ENCODE measurements around the gene SLC24A4. TPM values are rescaled to one million over a fixed set of nuclear protein-coding genes. Genes with fewer than 3 reads are reported as not detected.

Gene SLC24A4
- total RNA-seq, 1 experiment from 2014 or later = not detected

- Histone ChIP-seq H3K4me3 (replicated peaks in 1 of 2; ENCODE audit: low read depth in 1 of 2, low read length in 2 of 2) (no peak overlapping the region), H3K79me2 (ENCODE audit: insufficient read depth, low read length) (no peaks in the 10 kb centered on the region), H3K27ac (ENCODE audit: low read depth, low read length) (no peak overlapping the region), H3K9ac (ENCODE audit: low read length) (no peak overlapping the region), H2AFZ (ENCODE audit: low read depth, low read length, poor library complexity, severe bottlenecking) (no peak overlapping the region), H3K9me3 (ENCODE audit: control insufficient read depth in 1 of 2, insufficient read depth in 1 of 2, low read depth in 1 of 2, low read length in 2 of 2) (no peaks in the 10 kb centered on the region), H3K4me1 (ENCODE audit: control insufficient read depth in 1 of 2, insufficient read depth in 2 of 2, low read length in 2 of 2) (peaks cover 0 to 21% of the 10 kb centered on the region in 2 experiments; a peak in 2 of 4 replicates), H4K20me1 (ENCODE audit: insufficient read depth) (no peaks in the 10 kb centered on the region), H3K27me3 (ENCODE audit: insufficient read depth, low read length) (no peaks in the 10 kb centered on the region), H3K4me2 (ENCODE audit: low read length) (no peak overlapping the region), H3K36me3 (ENCODE audit: control insufficient read depth in 1 of 2, insufficient read depth in 2 of 2, low read length in 2 of 2) (no peaks in the 10 kb centered on the region), H3K9me2 (ENCODE audit: insufficient read depth) (no peaks in the 10 kb centered on the region)
- RAD21 ChIA-PET (ENCODE audit: low non-redundant PET in 1 of 2, low total read pairs in 2 of 2, uncharacterized antibody in 2 of 2, unreplicated experiment in 2 of 2) = interaction anchor here in 1 of 2 experiments (0.6 kb wide), 1 partner anchor 57 kb away, joined by 4 read pairs; no protein-coding TSS in a partner anchor
- POLR2A ChIA-PET = no interaction called here
- no TSS peak for BruUV-seq (replicated peaks)
- CTCF ChIA-PET = no interaction called here
- DNase-seq (ENCODE audit: low read depth, low spot score) (no peak), ATAC-seq (no peak)
- no peak for TF ChIP-seq EZH2 (IDR thresholded peaks at IDR 0.05)
- TF ChIP-seq POLR2A (IDR thresholded peaks at IDR 0.05; ENCODE audit: borderline replicate concordance, extremely low read depth, insufficient read depth, insufficient read length) = no peak
- TF ChIP-seq ZNF274 (IDR thresholded peaks at IDR 0.05; ENCODE audit: low read depth, low read length) = no peak
- intact Hi-C loops (cut with micrococcal nuclease) = no loop called here
Measured at GRCh38 chr14:92430686-92431085, 107.7 kb downstream of the SLC24A4 start.

- H3K4me3 ChIP-seq (replicated peaks in 1 of 2; ENCODE audit: low read depth in 1 of 2, low read length in 2 of 2) = no peak overlapping the region
- H3K36me3 ChIP-seq (ENCODE audit: control insufficient read depth in 1 of 2, insufficient read depth in 2 of 2, low read length in 2 of 2) = no peaks in the 10 kb centered on the region
- ATAC-seq = no peak
- ChIA-PET CTCF (no interaction called here), POLR2A (no interaction called here), RAD21 (ENCODE audit: low non-redundant PET in 1 of 2, low total read pairs in 2 of 2, uncharacterized antibody in 2 of 2, unreplicated experiment in 2 of 2) (interaction anchor here in 1 of 2 experiments (0.6 kb wide), 1 partner anchor 58 kb away, joined by 4 read pairs; no protein-coding TSS in a partner anchor)
- no peak overlapping the region for H3K27ac ChIP-seq (ENCODE audit: low read depth, low read length)
- no peak overlapping the region for H2AFZ ChIP-seq (ENCODE audit: low read depth, low read length, poor library complexity, severe bottlenecking)
- H3K4me1 ChIP-seq (ENCODE audit: control insufficient read depth in 1 of 2, insufficient read depth in 2 of 2, low read length in 2 of 2) = peaks cover 0 to 15% of the 10 kb centered on the region in 2 experiments; a peak in 1 of 4 replicates
- no peak for DNase-seq (ENCODE audit: low read depth, low spot score)
- no peaks in the 10 kb centered on the region for H4K20me1 ChIP-seq (ENCODE audit: insufficient read depth)
- no peaks in the 10 kb centered on the region for H3K9me2 ChIP-seq (ENCODE audit: insufficient read depth)
- no peak overlapping the region for H3K9ac ChIP-seq (ENCODE audit: low read length)
- H3K27me3 ChIP-seq (ENCODE audit: insufficient read depth, low read length) = no peaks in the 10 kb centered on the region
- no peak for TF ChIP-seq MAX (IDR thresholded peaks at IDR 0.05)
- peak; percentile 49 for TF ChIP-seq TCF7L2 (IDR thresholded peaks at IDR 0.05; ENCODE audit: borderline replicate concordance, extremely low read depth, insufficient read depth, insufficient read length)
- no peak for TF ChIP-seq POLR2AphosphoS5 (IDR thresholded peaks at IDR 0.05; ENCODE audit: low read depth, low read length)
- no peak for TF ChIP-seq ZNF274 (IDR thresholded peaks at IDR 0.05; ENCODE audit: low read depth, low read length)
- intact Hi-C loops (cut with micrococcal nuclease) = no loop called here
- H3K79me2 ChIP-seq (ENCODE audit: insufficient read depth, low read length) = no peaks in the 10 kb centered on the region
- H3K4me2 ChIP-seq (ENCODE audit: low read length) = no peak overlapping the region
- BruUV-seq (replicated peaks) = no TSS peak
- H3K9me3 ChIP-seq (ENCODE audit: control insufficient read depth in 1 of 2, insufficient read depth in 1 of 2, low read depth in 1 of 2, low read length in 2 of 2) = no peaks in the 10 kb centered on the region
Measured at GRCh38 chr14:92431199-92431725, 108.3 kb downstream of the SLC24A4 start.
